ENCODE results near the gene ITGAE.

ITGAE gene

GRCh38 chr17:3826191-3826590 is 25.2 kb upstream of the ITGAE start:
- Histone ChIP-seq H3K27ac (ENCODE audit: low read length) (no peak overlapping the region), H3K27me3 (replicated peaks; ENCODE audit: insufficient read depth, low read length) (no peaks in the 10 kb centered on the region), H3K9me3 (replicated peaks; ENCODE audit: insufficient read depth, low read length) (no peaks in the 10 kb centered on the region), H3K9me2 (replicated peaks; ENCODE audit: insufficient read depth, low read length) (no peaks in the 10 kb centered on the region), H3K9ac (ENCODE audit: low read length) (no peak overlapping the region), H3K79me2 (ENCODE audit: low read length) (no peaks in the 10 kb centered on the region), H3K4me2 (ENCODE audit: low read depth, low read length) (no peak overlapping the region), H3K4me1 (ENCODE audit: low read length) (no peaks in the 10 kb centered on the region), H3K36me3 (replicated peaks; ENCODE audit: insufficient read depth, low read length) (peaks cover 19% of the 10 kb centered on the region), H3K4me3 (ENCODE audit: low read length) (no peak overlapping the region), H4K20me1 (ENCODE audit: insufficient read depth, low read length) (no peaks in the 10 kb centered on the region), H3F3A (ENCODE audit: insufficient read depth, low read length) (no peaks in the 10 kb centered on the region), H2AFZ (ENCODE audit: low read length) (no peak overlapping the region)
- no peak for DNase-seq
- TF ChIP-seq, protein P1, sequence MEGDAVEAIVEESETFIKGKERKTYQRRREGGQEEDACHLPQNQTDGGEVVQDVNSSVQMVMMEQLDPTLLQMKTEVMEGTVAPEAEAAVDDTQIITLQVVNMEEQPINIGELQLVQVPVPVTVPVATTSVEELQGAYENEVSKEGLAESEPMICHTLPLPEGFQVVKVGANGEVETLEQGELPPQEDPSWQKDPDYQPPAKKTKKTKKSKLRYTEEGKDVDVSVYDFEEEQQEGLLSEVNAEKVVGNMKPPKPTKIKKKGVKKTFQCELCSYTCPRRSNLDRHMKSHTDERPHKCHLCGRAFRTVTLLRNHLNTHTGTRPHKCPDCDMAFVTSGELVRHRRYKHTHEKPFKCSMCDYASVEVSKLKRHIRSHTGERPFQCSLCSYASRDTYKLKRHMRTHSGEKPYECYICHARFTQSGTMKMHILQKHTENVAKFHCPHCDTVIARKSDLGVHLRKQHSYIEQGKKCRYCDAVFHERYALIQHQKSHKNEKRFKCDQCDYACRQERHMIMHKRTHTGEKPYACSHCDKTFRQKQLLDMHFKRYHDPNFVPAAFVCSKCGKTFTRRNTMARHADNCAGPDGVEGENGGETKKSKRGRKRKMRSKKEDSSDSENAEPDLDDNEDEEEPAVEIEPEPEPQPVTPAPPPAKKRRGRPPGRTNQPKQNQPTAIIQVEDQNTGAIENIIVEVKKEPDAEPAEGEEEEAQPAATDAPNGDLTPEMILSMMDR (IDR thresholded peaks at IDR 0.05; ENCODE audit: low read length): no peak
- TF ChIP-seq EZH2 (optimal IDR thresholded peaks at IDR 0.05; ENCODE audit: low read depth, low read length) (no peak), EZH2phosphoT487 (IDR thresholded peaks at IDR 0.05; ENCODE audit: low read length) (no peak)

DNA sequence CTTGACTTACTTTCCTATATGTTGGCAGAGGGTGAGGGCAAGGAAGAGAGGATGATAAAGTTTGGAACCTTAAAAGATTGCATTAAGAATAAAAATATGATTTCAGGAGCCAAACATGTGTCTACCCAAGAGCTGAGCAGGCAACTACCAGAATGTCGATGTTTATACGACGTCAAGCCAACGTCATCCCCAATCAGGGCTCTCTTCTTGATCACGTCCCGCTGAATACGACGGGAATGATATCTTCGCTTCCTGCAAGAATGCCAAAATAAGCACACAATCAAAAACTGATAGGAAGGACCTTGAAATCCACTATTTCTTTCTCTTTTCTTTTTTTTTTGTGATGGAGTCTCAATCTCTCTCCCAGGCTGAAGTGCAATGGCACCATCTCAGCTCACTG is 20.1 kb upstream of the ITGAE start:
- Histone ChIP-seq H3K9me3 (replicated peaks; ENCODE audit: insufficient read depth, low read length) (no peaks in the 10 kb centered on the region), H3K9ac (ENCODE audit: low read length) (no peak overlapping the region), H3K79me2 (ENCODE audit: low read length) (no peaks in the 10 kb centered on the region), H3K9me2 (replicated peaks; ENCODE audit: insufficient read depth, low read length) (no peaks in the 10 kb centered on the region), H3K27ac (ENCODE audit: low read length) (no peak overlapping the region), H3K4me2 (ENCODE audit: low read depth, low read length) (no peak overlapping the region), H3K4me3 (ENCODE audit: low read length) (no peak overlapping the region), H3K27me3 (replicated peaks; ENCODE audit: insufficient read depth, low read length) (no peaks in the 10 kb centered on the region), H4K20me1 (ENCODE audit: insufficient read depth, low read length) (no peaks in the 10 kb centered on the region), H2AFZ (ENCODE audit: low read length) (no peak overlapping the region), H3F3A (ENCODE audit: insufficient read depth, low read length) (no peaks in the 10 kb centered on the region), H3K36me3 (replicated peaks; ENCODE audit: insufficient read depth, low read length) (peaks cover 14% of the 10 kb centered on the region), H3K4me1 (ENCODE audit: low read length) (no peaks in the 10 kb centered on the region)
- no peak for DNase-seq
- TF ChIP-seq EZH2phosphoT487 (IDR thresholded peaks at IDR 0.05; ENCODE audit: low read length): no peak
- no peak for TF ChIP-seq EZH2 (optimal IDR thresholded peaks at IDR 0.05; ENCODE audit: low read depth, low read length)
- TF ChIP-seq, protein P1 (IDR thresholded peaks at IDR 0.05; ENCODE audit: low read length): no peak

GRCh38 chr17:3818786-3819185 is 17.8 kb upstream of the ITGAE start:
- Histone ChIP-seq H3K4me2 (ENCODE audit: low read depth, low read length) (no peak overlapping the region), H3F3A (ENCODE audit: insufficient read depth, low read length) (no peaks in the 10 kb centered on the region), H3K79me2 (ENCODE audit: low read length) (no peaks in the 10 kb centered on the region), H3K36me3 (replicated peaks; ENCODE audit: insufficient read depth, low read length) (peaks cover 13% of the 10 kb centered on the region), H3K9ac (ENCODE audit: low read length) (no peak overlapping the region), H3K4me3 (ENCODE audit: low read length) (no peak overlapping the region), H3K4me1 (ENCODE audit: low read length) (no peaks in the 10 kb centered on the region), H3K27ac (ENCODE audit: low read length) (no peak overlapping the region), H3K9me3 (replicated peaks; ENCODE audit: insufficient read depth, low read length) (no peaks in the 10 kb centered on the region), H3K27me3 (replicated peaks; ENCODE audit: insufficient read depth, low read length) (no peaks in the 10 kb centered on the region), H3K9me2 (replicated peaks; ENCODE audit: insufficient read depth, low read length) (no peaks in the 10 kb centered on the region), H2AFZ (ENCODE audit: low read length) (no peak overlapping the region), H4K20me1 (ENCODE audit: insufficient read depth, low read length) (no peaks in the 10 kb centered on the region)
- no peak for TF ChIP-seq EZH2 (optimal IDR thresholded peaks at IDR 0.05; ENCODE audit: low read depth, low read length)
- no peak for TF ChIP-seq EZH2phosphoT487 (IDR thresholded peaks at IDR 0.05; ENCODE audit: low read length)
- TF ChIP-seq, protein P1 (IDR thresholded peaks at IDR 0.05; ENCODE audit: low read length): no peak
- DNase-seq: no peak
